Measurements from ENCODE around the gene LRP1B. TPM values are rescaled to one million over a fixed set of nuclear protein-coding genes. Genes with fewer than 3 reads are reported as not detected.

The LRP1B gene
- total RNA-seq, 2 donors from 2014 or later: 0.79 to 1.8 TPM

DNA sequence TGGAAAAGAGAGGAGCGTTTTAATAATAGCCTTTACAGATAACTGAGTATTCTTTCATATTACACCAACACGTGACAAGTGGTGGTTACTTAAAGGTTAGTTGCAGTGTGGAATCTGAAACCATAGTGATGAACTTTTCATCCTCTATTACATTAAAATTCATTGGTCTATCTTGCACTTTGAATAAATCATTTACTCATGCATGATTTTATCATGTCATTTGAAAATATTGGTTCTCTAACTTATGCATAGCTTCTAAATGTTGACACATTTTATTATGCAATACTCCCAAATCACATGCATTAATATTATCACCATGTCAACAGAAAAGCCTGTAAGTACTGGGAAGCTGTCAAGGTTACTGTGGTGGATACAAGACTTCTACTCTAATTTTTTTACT, 1432.2 kb downstream of the LRP1B start:
- H3K27me3 Mint-ChIP-seq (ENCODE audit: insufficient read depth): no peaks in the 10 kb centered on the region
- no peak for DNase-seq
- H3K36me3 ChIP-seq (ENCODE audit: control insufficient read depth, insufficient read depth, low read length): no peaks in the 10 kb centered on the region
- no peak overlapping the region for H3K27ac ChIP-seq (ENCODE audit: low read depth, low read length)
- no peak overlapping the region for H3K4me3 Mint-ChIP-seq
- H3K4me1 Mint-ChIP-seq: no peaks in the 10 kb centered on the region
- H3K9ac ChIP-seq (ENCODE audit: extremely low read depth, low read length, poor library complexity, severe bottlenecking): no peak overlapping the region
- no peak overlapping the region for H3K4me3 ChIP-seq (ENCODE audit: low read length)
- WGBS, 2 experiments (ENCODE audit: insufficient coverage in 1 of 2, insufficient read length in 1 of 2): no CpG with 5 or more reads among the region's 2 CpGs
- H3K9me3 Mint-ChIP-seq: no peaks in the 10 kb centered on the region
- no peaks in the 10 kb centered on the region for H3K4me1 ChIP-seq (ENCODE audit: control insufficient read depth, insufficient read depth, low read length)
- no peaks in the 10 kb centered on the region for H3K9me3 ChIP-seq (ENCODE audit: control insufficient read depth, low read length)
- no peaks in the 10 kb centered on the region for H3K27me3 ChIP-seq (ENCODE audit: control insufficient read depth, insufficient read depth, low read length, poor library complexity, severe bottlenecking)
- no peak for TF ChIP-seq CTCF (conservative IDR thresholded peaks at IDR 0.05)
- H3K27ac Mint-ChIP-seq: no peak overlapping the region
- no peaks in the 10 kb centered on the region for H3K36me3 Mint-ChIP-seq (ENCODE audit: low read depth)

- Mint-ChIP-seq H3K4me1 (no peaks in the 10 kb centered on the region), H3K27ac (no peak overlapping the region), H3K4me3 (no peak overlapping the region), H3K9me3 (no peaks in the 10 kb centered on the region), H3K36me3 (ENCODE audit: low read depth) (no peaks in the 10 kb centered on the region), H3K27me3 (ENCODE audit: insufficient read depth) (no peaks in the 10 kb centered on the region)
- Histone ChIP-seq H3K9me3 (ENCODE audit: control insufficient read depth, low read length) (no peaks in the 10 kb centered on the region), H3K4me3 (ENCODE audit: low read length) (no peak overlapping the region), H3K36me3 (ENCODE audit: control insufficient read depth, insufficient read depth, low read length) (no peaks in the 10 kb centered on the region), H3K27ac (ENCODE audit: low read depth, low read length) (no peak overlapping the region), H3K9ac (ENCODE audit: extremely low read depth, low read length, poor library complexity, severe bottlenecking) (no peak overlapping the region), H3K4me1 (ENCODE audit: control insufficient read depth, insufficient read depth, low read length) (no peaks in the 10 kb centered on the region), H3K27me3 (ENCODE audit: control insufficient read depth, insufficient read depth, low read length, poor library complexity, severe bottlenecking) (no peaks in the 10 kb centered on the region)
- 84 to 95% methylated on average over 3 of the region's 3 CpGs for whole genome bisulfite sequencing, 2 experiments (ENCODE audit: insufficient coverage in 1 of 2, insufficient read length in 1 of 2)
- peak; percentile 50 for TF ChIP-seq CTCF (conservative IDR thresholded peaks at IDR 0.05)
- peak; percentile 48 for DNase-seq
These were observed 1434.4 kb downstream of the LRP1B start for GRCh38 chr2:140696449-140696848.

GRCh38 chr2:140695155-140695554, 1435.7 kb downstream of the LRP1B start:
- no peak overlapping the region for H3K4me3 Mint-ChIP-seq
- H3K9me3 Mint-ChIP-seq: no peaks in the 10 kb centered on the region
- H3K27ac Mint-ChIP-seq: no peak overlapping the region
- H3K4me3 ChIP-seq (ENCODE audit: low read length): no peak overlapping the region
- 92 to 100% methylated on average over 1 of the region's 1 CpG for WGBS, 2 experiments (ENCODE audit: insufficient coverage in 1 of 2, insufficient read length in 1 of 2)
- no peaks in the 10 kb centered on the region for H3K4me1 Mint-ChIP-seq
- H3K36me3 ChIP-seq (ENCODE audit: control insufficient read depth, insufficient read depth, low read length): no peaks in the 10 kb centered on the region
- H3K4me1 ChIP-seq (ENCODE audit: control insufficient read depth, insufficient read depth, low read length): no peaks in the 10 kb centered on the region
- peak; percentile 51 for DNase-seq
- no peaks in the 10 kb centered on the region for H3K27me3 ChIP-seq (ENCODE audit: control insufficient read depth, insufficient read depth, low read length, poor library complexity, severe bottlenecking)
- H3K36me3 Mint-ChIP-seq (ENCODE audit: low read depth): no peaks in the 10 kb centered on the region
- no peak overlapping the region for H3K9ac ChIP-seq (ENCODE audit: extremely low read depth, low read length, poor library complexity, severe bottlenecking)
- TF ChIP-seq CTCF (conservative IDR thresholded peaks at IDR 0.05): peak; percentile 41
- no peak overlapping the region for H3K27ac ChIP-seq (ENCODE audit: low read depth, low read length)
- H3K27me3 Mint-ChIP-seq (ENCODE audit: insufficient read depth): no peaks in the 10 kb centered on the region
- no peaks in the 10 kb centered on the region for H3K9me3 ChIP-seq (ENCODE audit: control insufficient read depth, low read length)
